Lower leg skin (tissue), 4 donors: Measurements from ENCODE around the gene SYT8. TPM values are rescaled to one million over a fixed set of nuclear protein-coding genes. Genes with fewer than 3 reads are reported as not detected.

Source experiments
- DNase-seq, 2 donors: peaks; one replicate each; pipeline ENCODE4 v3.0.0-alpha.2; 2019; ENCODE audit warnings: low spot score in 2 of 2
- H3K4me3 ChIP-seq: fragments of 200-600 bp; sonication (generic); 2 replicates; pipeline ENCODE4 v1.5.1; 2017; ENCODE audit warnings: mild to moderate bottlenecking, low read depth; ENCODE audit not compliant: poor library complexity, severe bottlenecking
- CTCF ChIP-seq, 3 donors: fragments of 450-650 bp; IDR thresholded peaks; one replicate each; pipeline ENCODE4 v1.5.1; 2016; ENCODE audit warnings: antibody characterized with exemption in 3 of 3, mild to moderate bottlenecking in 3 of 3, moderate library complexity in 2 of 3
- POLR2A ChIP-seq, 2 donors: fragments of 450-650 bp; IDR thresholded peaks; one replicate each; pipeline ENCODE4 v1.6.1; 2016 to 2017; ENCODE audit warnings: antibody characterized with exemption in 2 of 2, mild to moderate bottlenecking in 1 of 2, moderate library complexity in 1 of 2
- WGBS, 2 donors: methylation state at CpG; one replicate each; pipeline ENCODE4 v1.1.5; 2018; 5-methylcytosine and 5-hydroxymethylcytosine counted together
- intact Hi-C: fragments of 100-400 bp; cut with DNase I; formaldehyde crosslinking; loops from one replicate; pipeline ENCODE4 v1.15.0; 2023; ENCODE audit warnings: low total_unique reads
- total RNA-seq, 4 donors: library from RNA; depleted of rRNA; stranded (reverse); fragments of >200 nt; gene quantifications; one replicate each; pipeline ENCODE4 v1.1.0, GENCODE V29; 2016

The SYT8 gene
- total RNA-seq, 4 donors from 2014 or later: 74.1 to 177 (median 106) TPM

- H3K4me3 ChIP-seq: no peak overlapping the region
- intact Hi-C loops: no loop called here
- TF ChIP-seq POLR2A (IDR thresholded peaks at IDR 0.05) (no peak), CTCF (IDR thresholded peaks at IDR 0.05) (no peak)
- WGBS, 2 donors: 74 to 88% methylated on average over 8 to 13 of the region's 15 CpGs
- DNase-seq: no peak
Measured at GRCh38 chr11:1866776-1867175, 32.0 kb downstream of the SYT8 start.

GRCh38 chr11:1867381-1867780 lies 32.6 kb downstream of the SYT8 start:
- H3K4me3 ChIP-seq: no peak overlapping the region
- intact Hi-C loops: no loop called here
- 78 to 88% methylated on average over 6 to 8 of the region's 8 CpGs for WGBS, 2 donors
- TF ChIP-seq POLR2A (IDR thresholded peaks at IDR 0.05) (no peak), CTCF (IDR thresholded peaks at IDR 0.05) (no peak)
- no peak for DNase-seq

GRCh38 chr11:1868056-1868635 lies 33.4 kb downstream of the SYT8 start:
- TF ChIP-seq POLR2A (IDR thresholded peaks at IDR 0.05): no peak
- no peak for TF ChIP-seq CTCF (IDR thresholded peaks at IDR 0.05)
- no peak for DNase-seq
- intact Hi-C loops: no loop called here
- 84 to 91% methylated on average over 12 of the region's 14 CpGs for WGBS, 2 donors
- no peak overlapping the region for H3K4me3 ChIP-seq

- WGBS, 2 donors: 63 to 68% methylated on average over 13 to 17 of the region's 25 CpGs
- TF ChIP-seq CTCF (IDR thresholded peaks at IDR 0.05): no peak
- TF ChIP-seq POLR2A (IDR thresholded peaks at IDR 0.05): no peak
- intact Hi-C loops: no loop called here
- DNase-seq: no peak
- H3K4me3 ChIP-seq: no peak overlapping the region
Measured at GRCh38 chr11:1868636-1869291, 34.0 kb downstream of the SYT8 start.

GRCh38 chr11:1869427-1870325 lies 34.9 kb downstream of the SYT8 start:
- 61 to 66% methylated on average over 34 of the region's 34 CpGs for WGBS, 2 donors
- DNase-seq: no peak
- intact Hi-C loops: no loop called here
- H3K4me3 ChIP-seq: no peak overlapping the region
- no peak for TF ChIP-seq POLR2A (IDR thresholded peaks at IDR 0.05)
- no peak for TF ChIP-seq CTCF (IDR thresholded peaks at IDR 0.05)
